Spleen (tissue), 11 donors: Measurements from ENCODE around the gene ZBBX. TPM values are rescaled to one million over a fixed set of nuclear protein-coding genes. Genes with fewer than 3 reads are reported as not detected.

ENCODE experiments used
- DNase-seq: peaks from one replicate; pipeline ENCODE4 v3.0.0-alpha.2; 2020
- H3K27ac ChIP-seq, 8 donors: fragments of 200-600 bp; sonication (generic) in 7 of 8; 1 replicate in 4 of 8; 2 replicates in 4 of 8; pipeline versions ENCODE4 v1.5.0 to v1.8.0; 2016 to 2021; ENCODE audit warnings: inconsistent platforms in 4 of 8, mild to moderate bottlenecking in 4 of 8, moderate library complexity in 1 of 8
- H3K27me3 ChIP-seq, 7 donors: fragments of 200-600 bp; sonication (generic) in 6 of 7; replicated peaks in 1 of 7; 1 replicate in 4 of 7; 2 replicates in 3 of 7; pipeline versions ENCODE4 v1.5.0 to v1.8.0; 2016 to 2021; ENCODE audit warnings: inconsistent platforms in 3 of 7, mild to moderate bottlenecking in 1 of 7
- H3K36me3 ChIP-seq, 6 donors: fragments of 200-600 bp; sonication (generic) in 5 of 6; 1 replicate in 4 of 6; 2 replicates in 2 of 6; pipeline versions ENCODE4 v1.5.0 to v1.8.0; 2016 to 2021; ENCODE audit warnings: inconsistent platforms in 2 of 6
- H3K4me1 ChIP-seq, 6 donors: fragments of 200-600 bp; sonication (generic) in 5 of 6; 1 replicate in 3 of 6; 2 replicates in 3 of 6; pipeline versions ENCODE4 v1.5.0 to v1.8.0; 2016 to 2021; ENCODE audit warnings: inconsistent platforms in 3 of 6
- H3K4me3 ChIP-seq, 8 donors: fragments of 200-600 bp; sonication (generic) in 7 of 8; 1 replicate in 4 of 8; 2 replicates in 4 of 8; pipeline versions ENCODE4 v1.5.0 to v1.8.0; 2016 to 2021; ENCODE audit warnings: inconsistent platforms in 4 of 8, mild to moderate bottlenecking in 4 of 8, moderate library complexity in 2 of 8
- H3K9me3 ChIP-seq, 8 donors: fragments of 200-600 bp; sonication (generic) in 7 of 8; 1 replicate in 4 of 8; 2 replicates in 4 of 8; pipeline versions ENCODE4 v1.5.0 to v1.8.0; 2016 to 2021; ENCODE audit warnings: inconsistent platforms in 4 of 8
- CTCF ChIP-seq, 11 experiments: fragments of 200-600 bp in 7 of 11; fragments of 450-650 bp in 4 of 11; sonication (generic) in 4 of 11; IDR thresholded peaks in 8 of 11; conservative IDR thresholded peaks in 3 of 11; 1 replicate in 7 of 11; 2 replicates in 4 of 11; pipeline versions ENCODE4 v1.4.0 to v1.8.0; 2016 to 2021; ENCODE audit warnings: antibody characterized with exemption in 11 of 11, inconsistent platforms in 4 of 11, mild to moderate bottlenecking in 1 of 11
- POLR2A ChIP-seq, 3 donors: fragments of 450-650 bp; IDR thresholded peaks; one replicate each; pipeline ENCODE4 v1.5.1; 2017; ENCODE audit warnings: antibody characterized with exemption in 3 of 3, mild to moderate bottlenecking in 1 of 3
- POLR2AphosphoS5 ChIP-seq, 3 donors: sonication (generic); formaldehyde crosslinking; IDR thresholded peaks; one replicate each; pipeline ENCODE4 v1.5.1; 2017; ENCODE audit warnings: antibody characterized with exemption in 3 of 3
- WGBS, 5 donors: extraction: QIAGEN DNeasy Blood & Tissue Kit in 3 of 5; methylation state at CpG; one replicate each; pipeline versions ENCODE4 v1.1.5 to v1.1.7; 2013 to 2018; 5-methylcytosine and 5-hydroxymethylcytosine counted together
- intact Hi-C: fragments of 100-400 bp; cut with DNase I; formaldehyde crosslinking; loops from one replicate; pipeline ENCODE4 v1.15.0; 2023; ENCODE audit warnings: low total_unique reads
- polyA plus RNA-seq, 3 donors: library from polyadenylated mRNA; stranded (reverse); fragments of 200-250 nt; gene quantifications; one replicate each; pipeline ENCODE4 v1.2.1, GENCODE V29; 2013
- total RNA-seq, 7 donors: library from RNA; depleted of rRNA in 3 of 7; stranded (reverse); fragments of >200 nt in 3 of 7; fragmentation: NEBNext Ultra II Directional in 4 of 7; extraction: Animal tissue kit (Norgen Biotek cat#: 25700) in 4 of 7; gene quantifications; one replicate each; pipeline versions ENCODE4 v1.1.0 to v1.2.1, GENCODE V29; 2016 to 2021
- donor health status: healthy with polysubstance abuse.
- donor health status: DM: no; HTN: no; CAD: no; lungs with moderate emphysema.
- donor health status: DM: no; HTN: no; CAD: no.
- donor health status: Bipolar disorder and iron deficiency.
- donor health status: healthy.
- donor health status: DM: no; HTN: no; CAD: no.
- donor health status: DM: yes; HTN: yes; CAD: no.

ZBBX gene
- total and polyA plus RNA-seq, 10 donors: 0.46 TPM; not detected in 9

GRCh38 chr3:167287308-167287707, 92.8 kb downstream of the ZBBX start:
- H3K4me1 ChIP-seq: no peaks in the 10 kb centered on the region
- intact Hi-C loops: no loop called here
- no peaks in the 10 kb centered on the region for H3K36me3 ChIP-seq
- DNase-seq: no peak
- no peaks in the 10 kb centered on the region for H3K27me3 ChIP-seq
- no peak overlapping the region for H3K4me3 ChIP-seq
- no peak for TF ChIP-seq POLR2A (IDR thresholded peaks at IDR 0.05)
- no peak for TF ChIP-seq CTCF (IDR thresholded peaks at IDR 0.05 in 8 of 11, conservative IDR thresholded peaks at IDR 0.05 in 3 of 11)
- TF ChIP-seq POLR2AphosphoS5 (IDR thresholded peaks at IDR 0.05): no peak
- peaks cover 0 to 4% (median 0%) of the 10 kb centered on the region in 8 donors for H3K9me3 ChIP-seq
- no peak overlapping the region for H3K27ac ChIP-seq
- 60 to 74% (median 72%) methylated on average over 3 of the region's 3 CpGs for WGBS, 5 donors

- H3K4me3 ChIP-seq: no peak overlapping the region
- H3K36me3 ChIP-seq: no peaks in the 10 kb centered on the region
- intact Hi-C loops: no loop called here
- peaks cover 0 to 12% (median 0%) of the 10 kb centered on the region in 8 donors for H3K9me3 ChIP-seq
- no peak for DNase-seq
- no peaks in the 10 kb centered on the region for H3K4me1 ChIP-seq
- TF ChIP-seq CTCF (IDR thresholded peaks at IDR 0.05 in 8 of 11, conservative IDR thresholded peaks at IDR 0.05 in 3 of 11) (no peak), POLR2A (IDR thresholded peaks at IDR 0.05) (no peak), POLR2AphosphoS5 (IDR thresholded peaks at IDR 0.05) (no peak)
- H3K27me3 ChIP-seq: no peaks in the 10 kb centered on the region
- no peak overlapping the region for H3K27ac ChIP-seq
- WGBS, 5 donors: 80 to 93% (median 87%) methylated on average over 7 of the region's 7 CpGs
Observed at GRCh38 chr3:167274141-167274874, 105.8 kb downstream of the ZBBX start.

- TF ChIP-seq POLR2A (IDR thresholded peaks at IDR 0.05): no peak
- TF ChIP-seq POLR2AphosphoS5 (IDR thresholded peaks at IDR 0.05): no peak
- TF ChIP-seq CTCF (IDR thresholded peaks at IDR 0.05 in 8 of 11, conservative IDR thresholded peaks at IDR 0.05 in 3 of 11): no peak
Observed at GRCh38 chr3:167253037-167253436, 127.1 kb downstream of the ZBBX start.

GRCh38 chr3:167251678-167252077, 128.4 kb downstream of the ZBBX start:
- WGBS, 5 donors: 60 to 80% (median 73%) methylated on average over 3 of the region's 3 CpGs
- H3K27ac ChIP-seq: no peak overlapping the region

More at GRCh38 chr3:167253037-167253436, 127.1 kb downstream of the ZBBX start:
- intact Hi-C loops: no loop called here
- WGBS, 5 donors: 28 to 74% (median 53%) methylated on average over 1 of the region's 1 CpG
- no peak for DNase-seq
- H3K36me3 ChIP-seq: no peaks in the 10 kb centered on the region
- H3K27me3 ChIP-seq: no peaks in the 10 kb centered on the region
- H3K9me3 ChIP-seq: peaks cover 0 to 4% (median 0%) of the 10 kb centered on the region in 8 donors
- no peak overlapping the region for H3K4me3 ChIP-seq
- H3K27ac ChIP-seq: no peak overlapping the region
- no peaks in the 10 kb centered on the region for H3K4me1 ChIP-seq

More at GRCh38 chr3:167251678-167252077, 128.4 kb downstream of the ZBBX start:
- Histone ChIP-seq H3K27me3 (no peaks in the 10 kb centered on the region), H3K4me1 (no peaks in the 10 kb centered on the region), H3K4me3 (no peak overlapping the region), H3K36me3 (no peaks in the 10 kb centered on the region), H3K9me3 (peaks cover 0 to 4% (median 0%) of the 10 kb centered on the region in 8 donors)
- intact Hi-C loops: no loop called here
- TF ChIP-seq POLR2A (IDR thresholded peaks at IDR 0.05): no peak
- DNase-seq: no peak
